ENCODE data around the gene KLC1.
"Not testable (repeated sequence)": the region's sequence is repeated elsewhere in the genome, so short reads cannot be mapped to it uniquely, and the experiment has no call there.

KLC1 gene

GRCh38 chr14:103662591-103662990 is 33.6 kb downstream of the KLC1 start:
- no peak for DNase-seq

GRCh38 chr14:103663506-103663905 is 34.5 kb downstream of the KLC1 start:
- DNase-seq, result no peak

GRCh38 chr14:103667671-103668070 is 38.7 kb downstream of the KLC1 start:
- DNase-seq, result no peak

GRCh38 chr14:103668117-103668516 is 39.1 kb downstream of the KLC1 start:
- no peak for DNase-seq

GRCh38 chr14:103669370-103669769 is 40.4 kb downstream of the KLC1 start:
- DNase-seq, result no peak

GRCh38 chr14:103671911-103672310 is 42.9 kb downstream of the KLC1 start:
- DNase-seq, result no peak

- no peak for DNase-seq
Observed at GRCh38 chr14:103675957-103676356, 46.9 kb downstream of the KLC1 start.

- DNase-seq, result no peak
Observed at GRCh38 chr14:103676881-103677675, 48.1 kb downstream of the KLC1 start.

- DNase-seq, result peak; percentile 50
Observed at GRCh38 chr14:103679351-103679750, 50.3 kb downstream of the KLC1 start.

GRCh38 chr14:103680491-103681231 is 51.6 kb downstream of the KLC1 start:
- DNase-seq, result no peak

GRCh38 chr14:103683139-103683538 is 54.1 kb downstream of the KLC1 start:
- DNase-seq, result no peak

GRCh38 chr14:103684471-103684870 is 55.5 kb downstream of the KLC1 start:
- DNase-seq, result no peak

GRCh38 chr14:103684871-103685270 is 55.9 kb downstream of the KLC1 start:
- no peak for DNase-seq

- no peak for DNase-seq
Observed at GRCh38 chr14:103685276-103686211, 56.5 kb downstream of the KLC1 start.

- DNase-seq, result no peak
Observed at GRCh38 chr14:103686831-103687485, 57.9 kb downstream of the KLC1 start.

- no peak for DNase-seq
Observed at GRCh38 chr14:103687712-103688111, 58.7 kb downstream of the KLC1 start.

- no peak for DNase-seq
Observed at GRCh38 chr14:103688441-103688840, 59.4 kb downstream of the KLC1 start.

- no peak for DNase-seq
Observed at GRCh38 chr14:103688906-103689902, 60.2 kb downstream of the KLC1 start.

- DNase-seq, result no peak
Observed at GRCh38 chr14:103690332-103690731, 61.3 kb downstream of the KLC1 start.

GRCh38 chr14:103691655-103692054 is 62.6 kb downstream of the KLC1 start:
- not testable (repeated sequence) for DNase-seq

- DNase-seq, result no peak
Observed at GRCh38 chr14:103692159-103692558, 63.1 kb downstream of the KLC1 start.

All from activated T-cell treated with anti-CD3 and anti-CD28 coated beads, Interleukin-2, amount 50 U/mL, for 1 hour (primary cell).